Germinal center (tissue), 1 donor: ENCODE results near the gene SNTN.

ENCODE experiments used
- DNase-seq: peaks from one replicate; pipeline ENCODE4 v3.0.0; 2012; ENCODE audit warnings: mixed read lengths, low spot score

The SNTN gene

DNA sequence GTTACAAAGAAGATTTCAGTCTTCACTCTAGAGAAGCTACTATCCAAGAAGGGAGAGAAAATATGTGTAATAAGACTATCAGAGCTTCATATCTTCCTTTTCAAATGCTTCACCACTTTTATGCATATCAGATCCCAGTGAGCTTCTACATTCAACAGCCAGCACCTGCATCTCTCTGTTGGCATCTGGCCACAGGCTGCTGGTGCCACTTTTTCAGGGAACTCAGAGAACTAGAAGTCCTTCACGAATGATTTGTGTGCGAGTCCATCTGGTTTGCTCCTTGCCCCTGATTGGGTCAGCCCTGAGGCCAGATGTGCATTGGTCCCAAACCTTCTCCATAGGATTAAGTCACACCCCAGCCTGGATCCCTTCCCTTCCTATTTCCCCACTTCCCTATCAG, 22.1 kb downstream of the SNTN start:
- DNase-seq, result no peak

DNA sequence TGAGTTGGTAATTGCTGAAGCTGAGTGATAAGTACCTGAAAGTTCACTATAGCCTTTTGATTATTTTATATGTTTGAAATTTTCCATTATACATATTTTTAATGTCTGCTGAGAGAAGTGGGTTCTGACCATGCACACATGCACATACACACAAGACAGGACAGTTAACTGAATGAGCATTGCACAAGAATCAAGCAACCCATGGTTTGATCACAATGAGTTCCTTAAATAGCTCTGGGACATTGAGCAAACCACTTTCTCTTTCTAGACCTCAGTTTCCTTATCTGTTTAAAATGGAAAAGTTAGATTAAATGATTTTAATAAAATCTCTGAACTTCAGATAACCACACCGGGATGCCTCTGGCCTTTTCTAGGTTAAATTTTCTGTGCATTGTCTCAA, 26.7 kb downstream of the SNTN start:
- no peak for DNase-seq

DNA sequence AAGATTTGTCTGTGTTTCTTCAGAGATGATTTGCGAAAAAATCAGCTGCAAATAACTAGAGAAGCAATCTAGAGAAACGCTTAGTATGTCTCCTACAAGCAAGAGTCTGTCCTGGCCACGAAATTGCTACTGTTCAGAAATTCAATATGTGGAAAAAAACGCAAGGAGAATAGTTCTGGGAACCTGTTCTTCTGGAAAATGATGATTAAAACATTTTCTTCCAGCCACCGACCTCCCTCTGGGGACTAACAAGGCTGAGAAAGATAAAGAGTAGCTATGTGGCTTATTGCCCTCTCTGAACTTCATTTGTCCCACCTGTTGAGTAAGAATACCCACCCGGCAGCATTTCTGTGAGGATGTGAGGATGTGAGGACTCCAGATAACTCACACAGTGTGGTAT, 31.6 kb downstream of the SNTN start:
- no peak for DNase-seq

DNA sequence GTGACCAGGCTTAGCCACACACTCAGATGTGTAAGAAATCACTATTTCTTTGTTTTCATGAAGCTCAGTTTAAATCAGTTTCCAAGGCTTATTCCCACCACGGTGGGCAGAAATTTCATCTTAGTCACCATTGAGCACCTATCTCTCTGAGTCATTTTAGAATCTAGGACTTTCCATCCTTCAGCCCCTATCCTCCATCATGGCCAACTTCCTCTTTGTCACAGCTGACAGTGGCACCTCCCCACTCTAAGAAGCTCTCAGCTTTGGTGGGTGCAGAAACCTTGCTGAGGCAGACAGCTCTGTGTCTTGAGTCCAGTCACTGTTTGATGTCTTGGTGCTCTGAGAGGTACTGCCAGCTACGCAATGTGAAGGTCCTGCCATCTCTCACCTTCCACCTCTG, 32.9 kb downstream of the SNTN start:
- DNase-seq, result no peak

DNA sequence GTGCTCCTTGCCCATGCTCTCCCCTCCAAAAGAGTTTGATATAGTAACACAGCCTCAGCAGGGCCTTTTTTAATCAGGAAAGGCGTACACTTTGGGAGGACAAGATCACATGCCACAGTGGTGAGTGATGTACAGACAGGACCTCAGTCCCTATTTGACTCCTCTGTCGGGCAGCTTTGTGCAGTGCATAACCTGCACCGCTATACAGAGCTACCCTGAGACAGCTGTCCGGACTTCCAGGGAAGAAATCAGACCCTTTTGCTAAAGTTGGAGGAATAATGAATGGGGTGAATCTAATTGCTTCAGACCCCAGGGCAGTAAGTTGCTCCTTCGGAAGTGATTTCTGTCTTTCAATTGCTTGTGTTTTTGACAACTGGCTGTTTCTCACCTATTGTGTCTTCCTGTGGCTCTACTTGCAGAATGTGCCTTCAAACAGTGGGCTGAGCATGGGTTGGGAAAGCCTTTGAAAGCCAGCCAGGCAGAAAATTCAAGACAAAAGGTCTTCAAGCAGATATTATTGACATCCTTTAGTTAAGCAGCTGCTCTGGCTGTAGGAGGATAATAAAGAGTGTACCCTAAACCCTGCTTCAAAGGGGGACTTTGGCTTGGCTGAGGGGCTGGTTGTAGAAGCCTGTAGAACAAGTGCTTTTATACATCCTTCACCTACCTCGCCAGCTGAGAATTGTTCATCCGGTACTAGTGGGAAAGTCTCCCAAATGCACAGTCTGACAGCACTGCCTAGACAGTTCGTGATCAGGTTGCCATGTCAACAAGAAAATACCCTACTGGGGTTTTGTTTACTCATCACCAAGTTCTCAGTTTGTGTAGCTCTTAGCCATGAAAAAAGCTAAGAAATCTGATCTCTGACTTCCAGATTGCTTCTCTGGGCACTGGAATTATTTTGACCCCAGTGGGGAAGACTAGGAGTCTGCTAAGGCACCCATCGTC, 35.1 kb downstream of the SNTN start:
- no peak for DNase-seq

DNA sequence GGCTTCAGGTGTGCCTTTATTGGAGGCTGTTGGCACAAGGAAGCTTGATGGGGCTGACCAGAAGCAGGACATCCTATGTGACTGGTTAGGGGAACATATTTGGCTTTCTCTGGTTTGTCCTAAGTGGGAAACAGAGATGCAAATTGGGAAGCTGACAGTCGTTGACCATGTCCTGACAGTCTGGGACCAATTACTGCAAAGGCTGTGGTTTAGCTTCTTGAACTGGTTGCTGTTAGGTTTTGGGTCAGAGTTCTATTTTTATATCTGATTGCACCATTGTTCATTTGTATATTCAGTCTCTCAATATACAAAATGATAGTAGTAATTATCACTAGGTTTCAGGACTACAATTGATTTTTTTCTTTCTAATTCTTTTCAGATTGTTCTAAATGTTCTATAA, 36.8 kb downstream of the SNTN start:
- DNase-seq, result no peak

DNA sequence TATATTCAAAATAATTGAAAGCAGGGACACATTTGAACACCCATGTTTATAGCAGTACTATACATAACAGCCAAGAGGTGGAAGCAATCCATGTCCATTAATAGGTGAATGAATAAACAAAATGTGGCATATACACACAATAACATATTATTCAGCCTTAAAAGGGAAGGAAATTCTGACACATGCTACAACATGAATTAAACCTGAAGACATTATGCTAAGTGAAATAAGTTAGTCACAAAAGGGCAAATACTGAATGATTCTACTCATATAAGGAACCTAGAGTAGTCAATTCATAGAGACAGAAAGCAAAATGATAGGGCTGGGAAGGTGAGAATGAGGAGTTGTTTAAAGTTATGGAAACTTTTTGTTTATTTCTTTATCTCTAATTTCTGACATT, 40.9 kb downstream of the SNTN start:
- no peak for DNase-seq

DNA sequence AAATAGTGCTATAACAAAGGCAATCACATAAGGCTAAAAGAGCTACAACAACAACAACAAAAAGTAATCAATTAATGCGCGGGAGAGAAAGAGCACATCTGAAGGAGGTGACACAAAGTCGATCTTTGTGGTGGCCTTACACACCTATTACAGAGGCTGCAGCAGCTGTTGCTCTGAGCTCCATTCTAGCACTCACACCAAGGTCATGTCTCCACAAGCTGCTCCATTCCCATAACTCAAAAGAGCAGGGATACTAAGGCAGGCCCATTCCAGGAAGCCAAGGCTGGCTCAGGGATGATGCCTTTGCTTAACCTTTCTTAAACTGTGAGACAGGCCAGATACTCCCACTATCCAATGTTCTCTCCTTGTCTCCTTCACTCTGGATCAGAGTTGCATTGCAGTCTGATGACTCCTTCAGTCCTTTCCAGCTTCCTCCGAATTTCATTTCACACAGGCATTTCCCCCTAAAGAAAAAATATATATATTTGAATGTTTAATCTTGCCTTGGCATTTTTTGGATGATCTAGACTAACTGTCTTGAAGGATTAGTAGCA, 52.7 kb downstream of the SNTN start:
- DNase-seq, result no peak

DNA sequence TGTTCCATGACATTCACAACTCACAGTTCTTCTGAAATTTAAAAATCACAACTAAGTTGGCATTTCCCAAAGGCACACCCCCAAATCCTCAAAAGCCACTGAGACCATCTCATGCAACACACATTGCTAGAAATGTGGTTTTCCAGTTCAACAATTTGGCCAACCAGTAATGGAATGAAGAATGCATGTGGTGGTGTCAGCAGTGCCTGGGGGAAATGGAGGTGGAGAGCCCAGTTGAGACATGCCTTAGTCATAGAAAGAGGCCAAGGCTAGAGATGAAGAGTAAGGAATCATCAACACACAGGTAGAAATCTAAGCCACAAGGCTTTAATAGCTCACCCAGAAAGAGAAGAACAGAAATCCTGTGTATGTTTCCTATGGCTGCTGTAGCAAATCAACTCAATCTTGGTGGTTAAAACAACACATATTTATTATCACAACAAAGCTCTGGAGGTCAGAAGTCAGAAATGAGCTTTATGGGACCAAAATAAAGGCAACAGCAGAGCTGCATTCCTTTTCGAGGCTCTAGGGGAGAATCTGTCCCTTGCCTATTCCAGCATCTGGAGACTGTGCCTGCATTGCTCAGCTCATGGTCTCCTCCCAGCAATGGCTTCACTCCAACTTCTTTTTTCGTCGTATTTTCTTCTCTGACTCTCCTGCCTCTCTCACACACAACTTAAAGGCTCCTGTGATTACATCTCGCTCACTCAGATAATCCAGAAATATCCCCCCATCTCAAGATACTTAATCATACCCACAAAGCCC, 54.0 kb downstream of the SNTN start:
- DNase-seq, result no peak

DNA sequence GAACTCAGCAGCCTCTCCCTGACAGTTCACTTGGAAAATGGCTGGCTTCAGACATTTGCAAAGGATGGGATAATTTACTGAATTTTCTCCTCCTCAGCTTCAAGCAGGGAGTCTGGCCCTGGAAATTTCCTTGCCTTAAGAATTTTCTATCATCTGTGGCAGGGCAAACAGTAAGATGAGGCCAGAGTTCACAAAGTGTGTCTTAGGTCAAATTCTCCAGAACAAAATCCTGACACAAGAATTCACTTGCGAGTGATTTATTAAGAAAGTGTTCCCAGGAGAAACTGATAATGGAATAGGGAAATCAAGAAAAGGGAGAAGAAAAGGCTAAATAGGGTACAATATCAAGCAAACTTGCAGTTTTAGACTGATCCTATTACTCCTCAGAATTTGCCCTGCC, 55.3 kb downstream of the SNTN start:
- DNase-seq, result no peak

DNA sequence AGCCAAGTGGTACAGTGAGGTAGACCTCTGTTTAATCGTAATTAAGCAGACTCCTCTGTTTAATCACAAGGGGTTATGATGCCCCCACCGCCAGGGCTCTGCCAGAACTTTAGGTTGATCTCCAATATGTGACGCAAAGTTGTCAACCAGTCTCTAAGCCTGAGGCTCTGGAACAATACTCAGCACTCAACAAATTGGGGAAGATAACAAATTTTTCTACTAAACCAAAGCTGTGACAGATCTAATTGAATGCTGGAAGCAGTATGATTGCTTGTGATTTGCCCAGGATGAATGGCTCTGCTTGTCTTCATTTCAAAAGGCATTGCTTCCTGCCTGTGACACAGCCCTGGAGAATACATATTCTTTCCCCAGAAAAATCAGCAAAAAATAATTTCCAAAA, 57.1 kb downstream of the SNTN start:
- DNase-seq, result no peak
